Liver (tissue), 9 donors: ENCODE measurements around the gene USP2. TPM values are rescaled to one million over a fixed set of nuclear protein-coding genes. Genes with fewer than 3 reads are reported as not detected.

Source experiments
- DNase-seq: peaks from one replicate; pipeline ENCODE4 v3.0.0-alpha.2; 2017; ENCODE audit warnings: low spot score
- H3K27ac ChIP-seq, 2 donors: one replicate each; pipeline ENCODE4 v1.7.0; 2013; ENCODE audit warnings: inconsistent platforms in 2 of 2, low read length in 2 of 2, control low read depth in 1 of 2, low read depth in 1 of 2, mild to moderate bottlenecking in 1 of 2
- H3K27me3 ChIP-seq, 4 donors: one replicate each; pipeline versions ENCODE4 v1.6.1 to v1.7.0; 2013; ENCODE audit warnings: low read length in 3 of 4, inconsistent platforms in 1 of 4, mild to moderate bottlenecking in 1 of 4, moderate library complexity in 1 of 4; ENCODE audit not compliant: control insufficient read depth in 4 of 4, insufficient read depth in 4 of 4
- H3K36me3 ChIP-seq, 4 donors: one replicate each; pipeline versions ENCODE4 v1.6.1 to v1.7.0; 2013; ENCODE audit warnings: low read length in 3 of 4, mild to moderate bottlenecking in 3 of 4, low read depth in 1 of 4, moderate library complexity in 1 of 4; ENCODE audit not compliant: control insufficient read depth in 4 of 4, insufficient read depth in 3 of 4
- H3K4me1 ChIP-seq, 4 donors: one replicate each; pipeline versions ENCODE4 v1.6.1 to v1.7.0; 2013; ENCODE audit warnings: low read length in 3 of 4, mild to moderate bottlenecking in 3 of 4, moderate library complexity in 1 of 4; ENCODE audit not compliant: control insufficient read depth in 4 of 4, insufficient read depth in 4 of 4
- H3K4me3 ChIP-seq, 3 donors: one replicate each; pipeline versions ENCODE4 v1.6.1 to v1.7.0; 2013; ENCODE audit warnings: low read length in 3 of 3, control low read depth in 1 of 3, low read depth in 1 of 3, mild to moderate bottlenecking in 1 of 3
- H3K9ac ChIP-seq, 2 donors: one replicate each; pipeline ENCODE4 v1.7.0; 2013; ENCODE audit warnings: low read length in 2 of 2, mild to moderate bottlenecking in 2 of 2, moderate library complexity in 2 of 2, control low read depth in 1 of 2, low read depth in 1 of 2
- H3K9me3 ChIP-seq, 4 donors: one replicate each; pipeline versions ENCODE4 v1.6.1 to v1.7.0; 2013; ENCODE audit warnings: low read length in 3 of 4; ENCODE audit not compliant: control insufficient read depth in 4 of 4
- ATF3 ChIP-seq: IDR thresholded peaks from 2 replicates; pipeline ENCODE4 v1.6.1; 2016; ENCODE audit warnings: antibody characterized with exemption
- CTCF ChIP-seq: fragments of 150-350 bp; IDR thresholded peaks from 2 replicates; pipeline ENCODE4 v1.5.1; 2017; ENCODE audit warnings: improper control_type of control experiment, low read depth, low read length; ENCODE audit not compliant: missing input control
- EGR1 ChIP-seq, 2 donors: IDR thresholded peaks; 2 replicates each; pipeline ENCODE4 v1.6.1; 2016 to 2018; ENCODE audit warnings: antibody characterized with exemption in 2 of 2, low read depth in 2 of 2
- FOXA1 ChIP-seq: IDR thresholded peaks from 2 replicates; pipeline ENCODE4 v1.6.1; 2016; ENCODE audit warnings: antibody characterized with exemption
- GABPA ChIP-seq, 2 donors: IDR thresholded peaks in 1 of 2; conservative IDR thresholded peaks in 1 of 2; 2 replicates each; pipeline ENCODE4 v1.6.1; 2016; ENCODE audit warnings: antibody characterized with exemption in 2 of 2, mild to moderate bottlenecking in 1 of 2, moderate library complexity in 1 of 2
- HNF4A ChIP-seq, 2 donors: conservative IDR thresholded peaks; 2 replicates each; pipeline ENCODE4 v1.6.1; 2016; ENCODE audit warnings: antibody characterized with exemption in 2 of 2, mild to moderate bottlenecking in 2 of 2
- HNF4G ChIP-seq: IDR thresholded peaks from 2 replicates; pipeline ENCODE4 v1.6.1; 2016; ENCODE audit warnings: antibody characterized with exemption
- JUND ChIP-seq, 2 donors: IDR thresholded peaks; 2 replicates each; pipeline ENCODE4 v1.6.1; 2016; ENCODE audit warnings: antibody characterized with exemption in 2 of 2
- MAX ChIP-seq: IDR thresholded peaks from 2 replicates; pipeline ENCODE4 v1.6.1; 2016; ENCODE audit warnings: antibody characterized with exemption
- NR2F2 ChIP-seq: IDR thresholded peaks from 2 replicates; pipeline ENCODE4 v1.6.1; 2016; ENCODE audit warnings: antibody characterized with exemption
- RAD21 ChIP-seq, 2 donors: IDR thresholded peaks; 2 replicates each; pipeline ENCODE4 v1.6.1; 2016; ENCODE audit warnings: antibody characterized with exemption in 2 of 2, mild to moderate bottlenecking in 2 of 2
- REST ChIP-seq: IDR thresholded peaks from 2 replicates; pipeline ENCODE4 v1.6.1; 2016; ENCODE audit warnings: antibody characterized with exemption, mild to moderate bottlenecking
- RXRA ChIP-seq, 2 donors: IDR thresholded peaks; 2 replicates each; pipeline ENCODE4 v1.6.1; 2017 to 2018; ENCODE audit warnings: antibody characterized with exemption in 2 of 2, mild to moderate bottlenecking in 1 of 2
- SP1 ChIP-seq: IDR thresholded peaks from 2 replicates; pipeline ENCODE4 v1.6.1; 2018; ENCODE audit warnings: antibody characterized with exemption, mild to moderate bottlenecking
- TAF1 ChIP-seq: conservative IDR thresholded peaks from 2 replicates; pipeline ENCODE4 v1.6.1; 2016; ENCODE audit warnings: antibody characterized with exemption, mild to moderate bottlenecking
- YY1 ChIP-seq: IDR thresholded peaks from 2 replicates; pipeline ENCODE4 v1.6.1; 2016; ENCODE audit warnings: antibody characterized with exemption, mild to moderate bottlenecking
- ZBTB33 ChIP-seq: IDR thresholded peaks from 2 replicates; pipeline ENCODE4 v1.6.1; 2016; ENCODE audit warnings: antibody characterized with exemption
- WGBS: extraction: QIAGEN DNeasy Blood & Tissue Kit; methylation state at CpG from one replicate; pipeline ENCODE4 v1.1.7; 2013; 5-methylcytosine and 5-hydroxymethylcytosine counted together
- polyA plus RNA-seq, 2 donors: library from polyadenylated mRNA; stranded (reverse) in 1 of 2; unstranded in 1 of 2; fragments of 200-250 nt in 1 of 2; fragments of >200 nt in 1 of 2; fragmentation: Nextera tagmentation in 1 of 2; extraction: Ambion mirVana in 1 of 2; gene quantifications; one replicate each; pipeline versions ENCODE4 v1.2.1 to v1.2.3, GENCODE V29; 2013 to 2015
- total RNA-seq, 2 donors: library from RNA; depleted of rRNA; stranded (reverse); fragments of >200 nt; gene quantifications; one replicate each; pipeline ENCODE4 v1.2.3, GENCODE V29; 2014
- donor health status: healthy.
- donor health status: healthy.
- donor health status: healthy.
- donor health status: healthy.
- donor health status: healthy.

Gene USP2
- total and polyA plus RNA-seq, 4 donors = 0.65 to 4.4 (median 2.1) TPM

GRCh38 chr11:119356349-119357031, 25.0 kb downstream of the USP2 start:
- Histone ChIP-seq H3K27ac (no peak overlapping the region), H3K27me3 (no peaks in the 10 kb centered on the region), H3K9me3 (no peaks in the 10 kb centered on the region), H3K9ac (peak overlapping the region in 1 of 2 donors; percentile 36), H3K4me1 (peaks cover 7 to 40% (median 18%) of the 10 kb centered on the region in 4 donors), H3K36me3 (peaks cover 0 to 19% (median 11%) of the 10 kb centered on the region in 4 donors), H3K4me3 (peak overlapping the region; percentile 33 to 45 (median 44))
- DNase-seq = peak; percentile 76
- TF ChIP-seq RAD21 (IDR thresholded peaks at IDR 0.05) (peak; percentile 77), CTCF (peak; percentile 77), FOXA1 (no peak)
- WGBS = 12% methylated on average over 54 of the region's 54 CpGs

GRCh38 chr11:119355091-119355843, 26.2 kb downstream of the USP2 start:
- TF ChIP-seq ATF3 (no peak), REST (no peak), ZBTB33 (no peak), HNF4G (no peak), SP1 (no peak), EGR1 (IDR thresholded peaks at IDR 0.05; ENCODE audit: low read depth in 2 of 2) (no peak), RXRA (IDR thresholded peaks at IDR 0.05) (no peak), MAX (no peak), HNF4A (conservative IDR thresholded peaks at IDR 0.05) (no peak), NR2F2 (no peak), YY1 (no peak), RAD21 (IDR thresholded peaks at IDR 0.05) (no peak), TAF1 (no peak), GABPA (IDR thresholded peaks at IDR 0.05 in 1 of 2, conservative IDR thresholded peaks at IDR 0.05 in 1 of 2) (no peak), JUND (IDR thresholded peaks at IDR 0.05) (no peak)
- Histone ChIP-seq H3K4me1 (peaks cover 5 to 30% (median 14%) of the 10 kb centered on the region in 4 donors), H3K27ac (no peak overlapping the region), H3K27me3 (no peaks in the 10 kb centered on the region), H3K9ac (no peak overlapping the region), H3K4me3 (no peak overlapping the region), H3K9me3 (no peaks in the 10 kb centered on the region), H3K36me3 (peaks cover 0 to 19% (median 11%) of the 10 kb centered on the region in 4 donors)
- 82% methylated on average over 9 of the region's 9 CpGs for WGBS
- DNase-seq = no peak
